Stimulated activated CD8-positive, alpha-beta memory T cell treated with anti-CD3 and anti-CD28 coated beads, Interleukin-15, amount 100 ng/mL, for 24 hours (primary cell): Measurements from ENCODE around the gene TSPEAR.

ENCODE experiments used
- DNase-seq: peaks from one replicate; pipeline ENCODE4 v3.0.0-alpha.2; 2020; ENCODE audit warnings: low read depth

Gene TSPEAR

DNA sequence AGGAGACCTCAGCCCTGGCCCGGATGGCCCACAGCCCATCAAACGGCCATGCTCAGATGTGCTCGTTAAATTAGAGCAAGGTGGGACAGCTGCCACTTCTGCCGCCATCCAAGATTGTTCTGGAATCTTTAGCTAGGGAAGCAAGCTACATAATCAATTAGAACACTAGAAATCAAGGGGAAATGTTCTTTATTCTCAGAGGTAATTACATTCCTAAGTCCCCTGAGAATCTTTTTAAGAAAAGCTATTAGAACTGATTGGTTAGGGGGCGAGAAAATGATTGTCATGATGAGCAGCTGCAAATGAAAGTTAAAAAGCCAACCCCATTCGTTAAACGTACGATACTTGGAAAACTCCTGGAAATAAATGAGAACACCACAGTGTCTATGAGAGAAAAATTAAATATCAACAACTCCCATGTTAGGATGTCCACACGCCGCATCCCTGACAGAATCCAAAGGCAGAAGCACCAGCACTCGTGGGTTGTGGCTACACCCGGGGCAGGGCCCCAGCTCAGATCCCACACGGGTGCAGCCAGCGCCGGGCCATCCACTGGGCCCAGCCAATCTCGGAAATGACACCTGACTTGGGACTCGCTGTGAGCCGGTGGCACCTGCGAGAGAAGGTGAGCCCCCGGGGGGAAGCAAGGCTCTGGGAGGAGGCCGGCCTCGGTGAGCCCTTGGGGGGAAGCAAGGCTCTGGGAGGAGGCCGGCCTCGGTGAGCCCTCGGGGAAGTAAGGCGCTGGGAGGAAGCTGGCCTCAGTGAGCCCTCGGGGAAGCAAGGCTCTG lies 209.0 kb downstream of the TSPEAR start:
- no peak for DNase-seq

DNA sequence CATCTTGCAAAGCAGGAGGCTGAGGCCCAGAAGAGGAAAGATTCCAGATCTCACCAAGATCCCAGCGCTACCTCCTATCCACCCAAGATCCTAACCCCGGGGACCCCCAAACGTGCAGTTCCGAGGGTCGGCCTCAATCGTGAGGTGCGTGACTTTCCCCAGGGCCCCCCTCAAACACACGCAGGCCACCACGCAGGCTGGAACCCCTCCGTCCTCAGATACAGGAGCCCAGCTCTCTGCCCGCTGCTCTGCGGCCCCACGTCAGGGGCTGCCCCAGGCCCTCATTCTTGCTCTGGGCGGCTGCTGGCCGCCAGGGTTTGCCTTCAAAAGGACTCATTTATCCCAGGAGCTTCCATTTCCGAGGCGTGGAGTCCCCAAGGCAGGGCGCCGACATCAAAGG lies 211.3 kb downstream of the TSPEAR start:
- DNase-seq, result no peak

DNA sequence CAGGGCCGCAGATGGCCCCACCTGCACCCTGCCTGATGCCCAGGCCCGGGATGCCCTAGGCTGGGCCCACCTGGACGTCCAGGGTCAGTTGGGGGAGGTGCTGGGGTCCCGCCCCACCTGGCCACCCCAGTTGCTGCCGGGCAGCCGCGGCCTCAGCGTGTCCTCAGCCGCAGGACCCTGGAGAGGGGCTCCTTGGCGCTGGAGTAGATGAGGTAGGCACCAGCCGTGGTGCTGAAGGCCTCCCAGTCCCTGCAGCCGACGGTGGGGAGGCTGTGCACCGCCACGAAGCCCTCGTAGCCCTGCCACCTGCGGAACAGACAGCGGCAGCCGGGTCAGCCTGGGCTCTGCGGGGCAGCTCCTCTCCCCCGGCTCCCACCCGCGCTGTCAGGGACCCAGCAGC lies 211.7 kb downstream of the TSPEAR start:
- DNase-seq, result no peak

DNA sequence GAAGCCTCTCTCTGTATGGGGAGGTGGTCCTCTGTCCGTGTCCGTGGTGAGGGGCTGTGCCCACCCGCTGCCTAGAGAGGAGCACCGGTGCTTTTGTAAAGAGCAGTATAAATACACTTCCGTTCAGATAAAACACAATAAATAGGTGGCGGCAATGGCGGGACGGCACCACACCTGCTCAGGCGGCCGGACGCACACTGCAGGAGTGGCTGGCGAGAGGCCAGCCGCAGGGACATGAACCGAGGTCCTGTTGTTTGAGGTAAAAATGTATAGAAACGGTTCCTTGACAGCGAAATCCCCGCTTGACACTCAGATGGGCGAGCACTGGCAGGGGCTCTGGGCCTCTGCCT lies 212.2 kb downstream of the TSPEAR start:
- DNase-seq, result no peak

DNA sequence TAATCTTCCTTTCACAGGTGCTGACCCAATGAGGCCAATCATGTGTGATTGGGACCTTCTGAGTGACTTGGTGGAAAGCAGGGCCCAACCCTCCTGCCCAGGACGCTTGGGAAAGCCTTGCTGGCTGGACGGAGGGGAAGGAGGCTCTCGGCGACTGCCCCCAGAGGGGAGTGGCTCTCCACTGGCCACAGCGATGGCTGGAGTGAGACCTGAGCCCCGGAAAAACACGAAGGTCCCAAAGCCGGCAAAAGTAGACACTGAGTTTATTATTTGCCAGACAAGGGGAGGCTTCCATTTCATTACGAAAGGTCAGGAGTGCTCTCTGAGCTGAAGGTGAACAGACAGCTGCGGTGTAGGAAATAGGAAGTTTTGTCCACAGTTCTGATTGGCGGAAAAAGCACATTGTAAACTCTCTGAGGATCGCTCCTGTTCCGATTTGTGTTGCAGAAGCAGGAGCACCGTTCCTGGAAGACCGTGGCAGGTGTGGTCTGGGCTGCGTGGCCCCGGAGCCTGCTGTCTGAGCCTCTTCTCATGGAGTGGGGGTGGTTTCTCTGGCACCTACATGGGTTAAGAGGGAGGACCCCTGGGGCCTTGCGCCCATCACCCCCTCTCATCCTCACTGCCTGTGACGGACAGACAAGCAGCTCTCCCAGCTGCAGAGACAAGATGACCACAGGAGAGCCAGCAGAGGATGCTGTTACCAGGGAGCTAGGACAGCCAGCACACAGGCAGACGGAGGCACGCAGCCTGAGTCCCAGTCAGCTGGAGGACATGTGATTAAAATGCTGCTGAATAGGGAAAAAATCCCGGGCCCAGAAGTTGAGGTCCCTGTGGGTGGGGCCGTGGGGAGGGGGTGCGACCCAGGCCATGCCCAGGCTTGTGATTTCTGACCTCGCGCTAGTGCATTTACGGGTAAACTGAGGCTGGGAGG lies 212.8 kb downstream of the TSPEAR start:
- no peak for DNase-seq

DNA sequence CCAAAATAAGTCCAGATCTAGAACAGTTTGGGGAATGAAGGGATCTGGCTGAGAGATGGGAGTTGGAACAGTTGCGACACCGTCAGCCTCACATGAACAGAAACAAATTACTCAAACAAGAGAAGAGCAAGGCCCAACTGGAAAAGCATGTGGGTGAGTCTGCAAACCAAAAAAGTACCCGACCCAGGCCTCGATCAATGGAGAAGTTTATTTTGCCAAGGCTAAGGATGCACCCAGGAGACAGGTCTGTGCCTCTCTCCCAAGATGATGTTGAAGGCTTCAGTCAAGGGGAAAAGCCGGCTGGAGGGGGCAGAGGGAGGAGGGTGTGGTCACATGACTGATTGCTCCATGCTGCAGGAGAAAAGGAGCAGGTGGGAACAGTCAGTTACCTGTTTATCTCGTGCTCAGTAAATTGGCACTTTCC lies 213.7 kb downstream of the TSPEAR start:
- DNase-seq, result no peak

DNA sequence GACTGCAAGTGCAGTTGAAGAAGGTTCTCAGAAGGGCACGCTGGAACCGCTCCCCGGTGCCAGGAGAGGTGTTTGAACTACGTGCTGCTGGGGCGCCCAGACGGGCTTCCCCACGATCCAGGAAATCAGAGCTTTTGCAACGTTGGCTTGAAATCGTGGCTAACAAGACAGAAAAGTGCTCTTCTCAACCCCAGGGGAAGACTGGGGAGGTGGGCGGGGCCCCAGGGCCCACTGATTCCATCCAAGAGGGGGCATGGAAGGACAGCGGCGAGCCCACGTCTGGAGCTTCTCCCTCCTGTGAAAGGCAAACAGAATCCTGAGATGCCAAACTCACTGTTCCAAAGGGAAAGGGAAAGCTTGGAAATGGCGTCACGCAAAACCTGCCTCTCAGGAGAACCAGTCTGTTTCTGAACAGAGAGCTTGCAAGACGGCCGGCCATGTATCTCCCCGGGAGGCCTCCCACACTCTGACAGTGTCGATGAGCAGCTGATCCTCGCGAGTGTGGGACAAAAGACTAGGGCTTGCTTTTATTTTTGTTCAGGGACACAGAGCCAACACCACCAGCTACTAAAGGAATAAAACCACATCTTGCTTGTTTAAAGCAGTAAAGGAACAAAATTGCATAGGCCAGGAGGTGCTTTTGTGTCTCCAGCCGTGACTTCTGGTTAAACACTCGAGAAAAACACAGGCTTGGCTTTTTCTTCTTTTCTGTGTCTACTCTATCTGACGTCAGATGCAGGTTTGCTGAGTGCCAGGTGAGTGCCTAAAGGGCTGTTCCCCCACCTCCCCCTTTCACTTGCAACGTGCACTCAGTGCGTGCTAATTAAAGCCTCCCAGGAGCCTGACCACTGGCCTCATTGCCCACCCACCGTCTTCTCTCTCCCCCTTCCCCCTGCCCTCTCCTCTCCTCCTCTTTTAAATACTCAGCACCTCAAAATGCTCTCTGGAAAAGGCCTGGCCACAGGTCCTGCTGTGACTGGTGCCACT lies 214.5 kb downstream of the TSPEAR start:
- DNase-seq, result no peak

DNA sequence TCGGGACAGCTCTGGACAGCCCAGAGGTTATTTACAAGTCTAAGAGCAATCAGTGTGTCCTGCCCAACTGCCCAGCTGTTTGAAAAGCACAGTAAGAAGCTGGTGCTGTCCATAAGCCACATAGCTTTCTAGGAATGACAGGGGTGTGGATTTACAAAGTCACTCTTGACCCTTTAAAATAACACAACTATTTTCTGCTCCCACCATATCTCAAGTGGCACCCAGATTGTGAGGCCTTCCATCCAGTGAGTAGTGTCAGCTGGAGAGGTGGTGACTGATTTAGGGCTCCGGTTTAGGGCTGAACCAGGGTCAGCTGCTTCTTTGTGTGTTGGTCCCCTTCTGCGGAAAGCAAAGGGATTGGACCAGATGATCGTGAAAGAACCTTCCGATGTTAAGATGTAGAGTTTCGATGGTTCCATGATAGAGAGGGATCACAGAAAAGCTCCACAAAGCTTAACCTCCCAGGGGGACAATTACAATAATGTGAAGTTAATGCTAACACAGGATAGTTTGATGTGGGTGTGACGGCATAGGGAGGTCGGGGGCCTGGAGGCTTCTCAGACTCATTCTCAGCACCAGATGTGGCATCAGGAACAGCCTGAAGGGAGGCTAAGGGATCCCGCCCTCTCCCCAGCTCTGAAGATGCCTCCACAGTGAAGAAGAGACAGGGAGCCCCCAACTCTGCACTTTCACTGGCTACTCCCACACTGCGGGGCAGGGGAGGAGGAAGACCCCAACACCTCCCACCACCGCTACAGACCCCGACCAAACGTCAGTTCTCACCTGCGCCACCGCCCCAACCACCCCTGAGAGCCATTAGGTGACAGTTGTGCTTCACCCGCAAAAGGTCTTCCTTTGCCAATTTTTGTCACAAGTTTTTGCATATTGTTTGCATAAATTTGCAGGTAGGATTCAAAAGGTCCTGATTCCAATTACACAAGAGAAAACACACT lies 215.5 kb downstream of the TSPEAR start:
- DNase-seq, result no peak

DNA sequence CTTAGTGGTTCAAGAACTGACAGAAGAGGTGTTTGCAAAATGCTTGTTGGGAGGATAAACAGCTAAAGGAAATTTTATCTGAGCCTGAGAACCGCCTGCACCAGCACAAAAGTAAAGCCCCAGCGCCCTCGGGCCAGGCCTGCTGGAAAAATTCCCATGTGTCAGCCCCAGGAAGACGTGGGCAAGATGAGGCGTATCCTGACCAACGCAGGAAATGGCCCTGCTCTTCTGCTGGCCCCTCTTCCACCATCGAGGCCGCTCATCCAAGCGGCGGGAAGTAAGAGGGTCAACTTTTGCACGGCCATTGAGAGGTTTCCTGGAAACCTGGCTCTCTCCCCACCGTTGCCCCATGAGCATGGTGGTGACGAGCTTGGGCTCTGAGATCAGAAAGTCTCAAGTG lies 216.4 kb downstream of the TSPEAR start:
- DNase-seq, result no peak

DNA sequence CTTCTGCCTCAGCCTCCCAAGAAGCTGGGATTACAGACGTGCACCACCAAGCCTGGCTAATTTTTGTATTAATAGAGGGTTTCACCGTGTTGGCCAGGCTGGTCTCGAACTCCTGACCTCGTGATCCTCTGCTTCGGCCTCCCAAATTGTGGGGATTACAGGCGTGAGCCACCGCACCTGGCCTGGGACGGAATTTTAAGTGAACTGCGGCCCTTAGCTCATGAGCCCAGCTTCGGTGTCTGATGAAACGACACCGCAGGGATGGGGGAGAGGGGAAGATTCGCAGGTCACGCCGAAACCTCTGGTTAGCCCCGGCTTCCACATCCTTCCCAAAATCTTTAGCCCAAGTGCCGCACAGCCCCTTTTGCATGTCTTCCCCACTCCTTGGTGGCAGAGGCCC lies 217.0 kb downstream of the TSPEAR start:
- no peak for DNase-seq

DNA sequence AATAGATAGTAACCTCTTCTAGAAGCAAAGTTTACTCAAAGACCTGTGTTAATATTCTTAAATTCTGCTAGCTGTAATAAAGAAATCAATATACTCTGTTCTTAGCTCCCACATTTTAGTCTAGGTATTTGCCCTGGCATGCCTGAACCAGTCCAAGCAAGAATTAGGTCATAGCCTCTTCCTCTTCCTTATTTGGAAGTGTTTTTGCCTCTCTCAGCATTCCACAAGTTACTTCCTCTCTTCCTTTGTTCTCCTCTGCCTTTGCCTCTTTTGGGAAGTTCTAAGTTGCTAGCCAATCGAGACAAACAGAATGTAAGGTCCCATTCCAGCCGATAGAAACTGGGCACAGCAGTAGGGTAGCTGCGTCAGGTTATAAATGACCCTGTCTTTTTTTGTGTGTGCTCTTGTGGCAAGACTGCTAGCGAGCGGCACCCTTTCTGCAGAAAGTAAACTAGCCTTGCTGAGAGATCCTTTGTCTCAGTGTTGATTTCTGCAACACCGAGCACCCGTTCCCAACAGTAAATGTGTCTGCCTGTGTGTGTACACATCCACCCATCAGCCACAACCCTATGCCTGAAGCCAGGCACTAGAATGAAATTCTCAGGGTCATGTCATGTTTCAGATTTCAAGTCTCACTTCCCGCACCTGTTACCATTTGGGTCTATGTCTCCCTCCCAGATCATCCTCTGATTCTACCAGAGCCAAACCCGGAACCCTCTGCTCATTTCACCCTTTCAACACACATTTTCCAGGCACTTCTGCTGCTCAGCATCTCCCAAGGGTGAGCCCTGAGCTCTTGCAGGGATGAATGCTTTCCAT lies 218.6 kb downstream of the TSPEAR start:
- DNase-seq, result no peak

DNA sequence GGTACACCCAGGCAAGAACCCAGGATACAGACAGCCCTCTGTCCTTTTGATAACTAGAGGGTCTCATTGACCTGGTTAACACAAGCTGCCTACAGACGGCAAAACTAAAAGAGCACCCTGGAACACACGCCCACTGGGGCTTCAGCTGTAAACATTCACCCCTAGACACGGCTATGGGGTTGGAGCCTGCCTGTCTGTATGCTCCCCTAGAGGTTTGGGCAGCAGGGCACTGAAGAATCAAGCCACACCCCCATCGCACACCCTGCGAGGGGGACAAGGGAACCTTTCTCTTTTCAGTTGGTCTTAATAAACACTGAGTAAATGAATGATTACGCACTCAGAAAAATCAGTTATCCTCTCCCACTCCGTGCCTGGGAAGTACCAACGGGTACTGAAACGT lies 220.6 kb downstream of the TSPEAR start:
- no peak for DNase-seq

DNA sequence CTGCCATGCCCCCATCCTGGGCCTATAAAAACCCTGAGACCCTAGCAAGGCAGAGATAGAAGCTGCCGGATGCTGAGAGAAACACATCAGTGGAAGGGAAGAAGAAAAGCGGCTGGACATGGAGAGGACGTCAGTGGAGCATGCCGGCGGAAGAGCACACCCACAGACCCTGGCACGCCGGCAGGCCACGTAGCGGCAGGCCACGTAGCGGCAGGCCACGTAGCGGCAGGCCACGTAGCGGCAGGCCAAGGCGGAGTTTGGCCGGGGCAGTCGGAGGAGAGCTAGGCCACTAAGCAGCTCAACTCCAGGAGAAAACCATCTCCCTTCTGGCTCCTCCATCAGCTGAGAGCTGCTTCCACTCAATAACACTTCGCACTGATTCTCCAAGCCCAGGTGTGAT lies 221.0 kb downstream of the TSPEAR start:
- DNase-seq, result no peak

DNA sequence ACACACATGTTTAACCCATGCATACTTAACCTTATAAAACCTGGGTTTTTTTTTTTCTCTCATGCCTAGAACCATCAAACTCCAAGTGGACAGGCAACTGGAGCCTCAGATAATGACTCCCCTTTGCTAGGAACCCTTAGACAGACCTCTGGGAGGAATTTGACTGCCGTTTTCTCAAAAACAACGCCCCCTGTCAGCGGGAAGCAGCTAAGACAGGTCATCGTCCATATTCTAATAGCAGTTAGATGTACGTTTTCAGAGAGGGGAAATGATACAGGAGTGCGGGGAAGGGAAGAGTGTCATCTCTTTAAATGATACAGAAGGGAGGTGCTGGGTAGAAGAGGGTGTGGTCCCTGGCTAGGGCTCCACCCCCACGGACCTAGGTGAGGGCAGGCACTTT lies 221.4 kb downstream of the TSPEAR start:
- DNase-seq, result no peak

DNA sequence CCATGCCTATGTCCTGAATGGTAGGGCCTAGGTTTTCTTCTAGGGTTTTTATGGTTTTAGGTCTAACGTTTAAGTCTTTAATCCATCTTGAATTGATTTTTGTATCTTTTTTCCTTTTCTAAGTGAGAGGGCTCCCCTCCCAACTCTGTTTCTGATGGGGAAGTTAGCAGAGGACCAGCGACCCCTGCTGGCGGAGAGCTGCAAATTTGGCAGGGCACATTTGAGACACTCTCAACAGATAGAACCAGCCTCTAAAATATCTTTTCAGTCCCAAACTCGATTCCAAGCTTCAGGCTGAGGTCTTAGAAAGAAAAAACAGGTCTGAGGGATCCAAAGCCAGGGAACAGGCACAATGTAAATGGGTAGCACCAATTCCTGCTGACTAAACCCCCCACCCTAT lies 223.5 kb downstream of the TSPEAR start:
- DNase-seq, result peak; percentile 32

DNA sequence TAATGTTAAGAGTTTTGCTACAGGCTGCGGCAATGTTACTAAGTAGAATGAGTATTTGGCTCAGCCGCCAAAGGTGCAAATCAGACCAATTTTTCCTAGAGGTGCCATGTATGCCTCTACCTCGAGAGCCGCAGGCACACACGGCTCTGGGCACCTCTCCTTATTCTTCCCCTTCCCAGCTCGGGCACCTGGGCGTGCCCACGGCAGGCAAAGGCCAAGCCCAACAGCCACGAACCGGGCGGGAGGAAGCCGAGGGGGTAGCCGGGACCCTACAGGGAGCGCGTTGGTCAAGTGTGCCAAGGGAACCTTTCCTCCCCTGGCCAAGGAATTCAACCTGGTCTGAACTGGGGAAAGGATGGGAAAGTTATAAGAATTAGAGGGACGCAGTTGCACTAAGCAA lies 225.1 kb downstream of the TSPEAR start:
- no peak for DNase-seq

DNA sequence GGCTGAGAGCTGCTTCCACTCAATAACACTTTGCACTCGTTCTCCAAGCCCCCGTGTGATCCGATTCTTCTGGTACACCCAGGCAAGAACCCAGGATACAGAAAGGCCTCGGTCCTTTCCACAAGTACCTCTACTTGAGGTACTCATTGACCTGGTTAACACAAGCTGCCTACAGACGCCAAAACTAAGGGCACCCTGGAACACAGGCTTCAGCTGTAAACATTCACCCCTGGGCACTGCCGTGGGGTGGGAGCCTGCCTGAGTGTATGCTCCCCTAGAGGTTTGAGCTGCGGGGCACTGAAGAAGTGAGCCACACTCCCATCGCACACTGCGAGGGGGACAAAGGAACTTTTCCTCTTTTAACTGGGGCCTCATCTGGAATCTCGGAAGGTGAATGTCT lies 225.6 kb downstream of the TSPEAR start:
- no peak for DNase-seq

DNA sequence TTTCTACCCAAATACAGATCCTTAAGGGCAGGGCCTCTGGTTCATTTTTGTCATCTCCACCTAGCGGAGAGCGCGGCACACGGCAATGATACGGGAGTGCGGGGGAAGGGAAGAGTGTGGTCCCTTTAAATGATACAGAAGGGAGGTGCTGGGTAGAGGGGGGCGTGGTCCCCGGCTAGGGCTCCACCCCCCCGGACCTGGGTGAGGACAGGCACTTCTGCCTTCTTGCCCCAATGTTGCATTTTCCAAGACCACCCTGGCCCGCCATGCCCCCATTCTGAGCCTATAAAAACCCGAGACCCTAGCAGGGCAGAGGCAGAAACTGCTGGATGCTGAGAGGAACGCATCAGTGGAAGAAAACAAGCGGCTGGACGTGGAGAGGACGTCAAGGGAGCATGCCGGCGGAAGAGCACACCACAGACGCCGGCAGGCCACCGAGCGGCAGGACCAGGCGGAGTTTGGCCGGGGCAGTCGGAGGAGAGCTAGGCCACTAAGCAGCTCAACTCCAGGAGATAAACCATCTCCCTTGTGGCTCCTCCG lies 226.0 kb downstream of the TSPEAR start:
- DNase-seq, result no peak

DNA sequence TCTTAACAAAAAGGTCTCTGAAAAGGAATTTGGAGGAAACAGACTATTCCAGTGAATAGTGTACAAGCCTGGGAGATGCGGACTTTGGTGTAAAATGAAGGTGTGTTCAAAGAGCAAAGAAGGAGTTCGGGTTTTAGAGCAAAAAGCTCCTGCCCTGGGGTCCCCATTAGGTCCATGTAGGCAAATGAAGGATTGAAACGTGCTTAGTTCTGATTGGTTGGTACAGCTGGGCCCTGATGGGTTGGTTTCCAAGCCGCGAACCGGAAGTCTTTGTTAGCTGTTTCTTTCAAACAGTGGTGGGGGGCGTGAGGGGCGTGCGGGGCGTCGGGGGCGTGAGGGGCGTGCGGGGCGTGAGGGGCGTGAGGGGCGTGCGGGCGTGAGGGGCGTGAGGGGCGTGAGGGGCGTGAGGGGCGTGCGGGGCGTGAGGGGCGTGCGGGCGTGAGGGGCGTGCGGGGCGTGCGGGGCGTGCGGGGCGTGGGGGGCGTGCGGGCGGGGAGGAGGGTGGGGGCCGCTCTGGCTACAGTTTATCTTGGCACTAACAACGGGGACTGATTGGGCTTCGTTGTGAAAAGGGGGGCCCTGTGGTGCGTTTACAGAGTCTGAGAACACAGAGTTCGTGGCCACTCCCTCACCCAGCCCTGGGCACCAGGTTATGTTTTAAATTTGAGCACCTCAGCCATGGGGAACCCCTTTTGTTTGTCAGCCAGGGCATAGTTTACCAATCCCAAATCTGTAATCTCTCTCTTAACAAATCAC lies 226.7 kb downstream of the TSPEAR start:
- DNase-seq, result no peak
